ENCODE measurements around the gene RBMS3. TPM values are rescaled to one million over a fixed set of nuclear protein-coding genes. Genes with fewer than 3 reads are reported as not detected.

RBMS3 gene
- total and polyA plus RNA-seq, 12 donors, result 8.7 to 90.1 (median 51.2) TPM

DNA sequence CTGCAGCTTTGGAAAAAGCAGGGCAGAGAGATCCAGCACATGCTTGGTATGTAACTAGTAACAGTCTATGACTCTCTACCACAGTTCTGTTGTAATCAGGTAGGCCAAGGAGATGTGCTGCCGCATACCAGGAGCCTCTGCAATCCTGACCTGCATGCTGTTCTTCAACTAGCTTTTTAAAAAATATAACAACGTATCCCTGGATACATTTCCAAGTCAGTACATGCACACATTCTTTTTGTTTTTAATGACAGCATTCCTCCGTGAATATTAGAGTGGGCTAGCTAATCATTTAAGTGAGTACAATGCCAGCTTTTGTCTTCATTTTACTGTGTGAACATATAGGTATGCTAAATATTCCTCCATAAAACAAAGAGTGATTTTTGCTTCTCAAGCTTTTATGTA is 437.8 kb downstream of the RBMS3 start:
- H3K4me3 ChIP-seq, result no peak overlapping the region
- TF ChIP-seq POLR2A (IDR thresholded peaks at IDR 0.05), result no peak
- TF ChIP-seq, protein P1, sequence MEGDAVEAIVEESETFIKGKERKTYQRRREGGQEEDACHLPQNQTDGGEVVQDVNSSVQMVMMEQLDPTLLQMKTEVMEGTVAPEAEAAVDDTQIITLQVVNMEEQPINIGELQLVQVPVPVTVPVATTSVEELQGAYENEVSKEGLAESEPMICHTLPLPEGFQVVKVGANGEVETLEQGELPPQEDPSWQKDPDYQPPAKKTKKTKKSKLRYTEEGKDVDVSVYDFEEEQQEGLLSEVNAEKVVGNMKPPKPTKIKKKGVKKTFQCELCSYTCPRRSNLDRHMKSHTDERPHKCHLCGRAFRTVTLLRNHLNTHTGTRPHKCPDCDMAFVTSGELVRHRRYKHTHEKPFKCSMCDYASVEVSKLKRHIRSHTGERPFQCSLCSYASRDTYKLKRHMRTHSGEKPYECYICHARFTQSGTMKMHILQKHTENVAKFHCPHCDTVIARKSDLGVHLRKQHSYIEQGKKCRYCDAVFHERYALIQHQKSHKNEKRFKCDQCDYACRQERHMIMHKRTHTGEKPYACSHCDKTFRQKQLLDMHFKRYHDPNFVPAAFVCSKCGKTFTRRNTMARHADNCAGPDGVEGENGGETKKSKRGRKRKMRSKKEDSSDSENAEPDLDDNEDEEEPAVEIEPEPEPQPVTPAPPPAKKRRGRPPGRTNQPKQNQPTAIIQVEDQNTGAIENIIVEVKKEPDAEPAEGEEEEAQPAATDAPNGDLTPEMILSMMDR (IDR thresholded peaks at IDR 0.05), result no peak
- intact Hi-C loops (cut with DNase I), result no loop called here
- H3K36me3 ChIP-seq (replicated peaks in 1 of 2), result no peaks in the 10 kb centered on the region
- no peaks in the 10 kb centered on the region for H3K27me3 ChIP-seq
- no peak for DNase-seq
- H3K27ac ChIP-seq, result no peak overlapping the region
- H3K9me3 ChIP-seq (replicated peaks in 1 of 3), result no peaks in the 10 kb centered on the region
- 81 to 88% (median 82%) methylated on average over 3 of the region's 3 CpGs for WGBS, 4 donors
- H3K4me1 ChIP-seq (replicated peaks in 1 of 2), result no peaks in the 10 kb centered on the region

DNA sequence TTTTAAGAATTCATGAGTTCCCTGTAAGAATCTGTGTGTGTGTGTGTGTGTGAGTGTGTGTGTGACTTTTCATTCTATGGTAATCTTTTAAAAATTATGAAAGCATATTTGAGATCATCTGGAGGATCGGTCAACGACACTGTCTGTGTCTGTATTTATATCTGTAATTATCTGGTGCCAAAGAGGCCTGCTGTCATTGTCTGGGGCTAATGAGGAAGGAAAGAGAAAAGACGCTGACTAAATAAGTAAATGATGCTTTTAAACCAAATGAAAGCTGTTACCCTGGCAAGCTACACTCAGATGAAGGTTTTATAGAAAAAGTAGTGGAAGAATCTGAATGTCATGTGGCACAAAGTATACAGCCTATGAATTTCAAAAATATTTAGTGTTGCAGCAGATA is 439.8 kb downstream of the RBMS3 start:
- Histone ChIP-seq H3K4me3 (no peak overlapping the region), H3K27me3 (no peaks in the 10 kb centered on the region), H3K4me1 (replicated peaks in 1 of 2) (no peaks in the 10 kb centered on the region), H3K36me3 (replicated peaks in 1 of 2) (no peaks in the 10 kb centered on the region), H3K27ac (no peak overlapping the region), H3K9me3 (replicated peaks in 1 of 3) (no peaks in the 10 kb centered on the region)
- no peak for DNase-seq
- WGBS, 4 donors, result 68 to 85% (median 78%) methylated on average over 3 of the region's 3 CpGs
- intact Hi-C loops (cut with DNase I), result no loop called here
- TF ChIP-seq, protein P1 (IDR thresholded peaks at IDR 0.05), result no peak
- no peak for TF ChIP-seq POLR2A (IDR thresholded peaks at IDR 0.05)

DNA sequence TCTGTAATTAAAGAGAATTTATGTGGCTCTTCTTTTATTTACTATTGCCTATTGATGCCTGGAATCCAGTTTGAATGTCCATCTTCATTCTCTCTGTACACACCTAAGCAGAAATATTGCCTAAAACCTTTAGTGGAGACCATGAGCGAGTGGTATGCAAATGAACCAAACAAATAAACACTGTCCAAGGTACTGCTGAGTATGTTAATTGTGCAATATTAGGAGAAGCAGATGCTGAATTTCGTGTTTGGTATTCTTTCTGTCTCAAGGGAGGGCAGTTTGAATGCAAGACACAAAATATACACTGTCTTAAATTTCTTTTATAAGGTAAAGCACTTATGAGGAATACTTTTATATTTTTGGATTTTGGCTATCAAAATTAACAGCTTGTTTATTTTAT is 440.9 kb downstream of the RBMS3 start:
- Histone ChIP-seq H3K27me3 (no peaks in the 10 kb centered on the region), H3K36me3 (replicated peaks in 1 of 2) (no peaks in the 10 kb centered on the region), H3K4me3 (no peak overlapping the region), H3K27ac (no peak overlapping the region), H3K4me1 (replicated peaks in 1 of 2) (no peaks in the 10 kb centered on the region), H3K9me3 (replicated peaks in 1 of 3) (no peaks in the 10 kb centered on the region)
- intact Hi-C loops (cut with DNase I), result no loop called here
- no peak for DNase-seq
- 74 to 78% (median 78%) methylated on average over 2 of the region's 2 CpGs for WGBS, 4 donors
- TF ChIP-seq, protein P1 (IDR thresholded peaks at IDR 0.05), result no peak
- no peak for TF ChIP-seq POLR2A (IDR thresholded peaks at IDR 0.05)

DNA sequence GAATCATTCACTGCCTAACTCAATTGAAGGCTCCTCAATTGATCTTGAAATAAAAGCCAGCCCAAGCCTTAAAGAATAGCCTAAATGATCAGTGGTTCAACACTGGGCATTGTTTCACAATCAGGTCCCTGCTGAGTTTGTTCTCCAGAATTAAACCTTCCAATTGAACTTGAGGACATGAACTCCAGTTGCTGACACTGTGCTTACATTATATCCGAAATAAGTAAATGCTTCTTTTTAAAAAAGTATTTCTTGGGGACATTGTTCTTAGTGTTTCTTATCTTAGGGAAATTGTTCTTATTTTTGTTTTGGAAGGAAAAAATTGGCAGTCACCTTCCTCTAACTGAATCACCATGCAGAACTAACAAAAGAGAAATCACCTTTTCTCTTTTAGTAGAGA is 450.2 kb downstream of the RBMS3 start:
- WGBS, 4 donors, result 48 to 66% (median 58%) methylated on average over 1 of the region's 1 CpG
- Histone ChIP-seq H3K27me3 (no peaks in the 10 kb centered on the region), H3K36me3 (replicated peaks in 1 of 2) (no peaks in the 10 kb centered on the region), H3K4me1 (replicated peaks in 1 of 2) (peaks cover 0 to 6% of the 10 kb centered on the region in 2 donors), H3K9me3 (replicated peaks in 1 of 3) (no peaks in the 10 kb centered on the region), H3K27ac (no peak overlapping the region), H3K4me3 (no peak overlapping the region)
- DNase-seq, result no peak
- intact Hi-C loops (cut with DNase I), result no loop called here
- TF ChIP-seq, protein P1 (IDR thresholded peaks at IDR 0.05), result no peak
- no peak for TF ChIP-seq POLR2A (IDR thresholded peaks at IDR 0.05)
